ENCODE measurements around the gene ACSF3. TPM values are rescaled to one million over a fixed set of nuclear protein-coding genes. Genes with fewer than 3 reads are reported as not detected.

The ACSF3 gene
- total RNA-seq, 1 donor = 20.7 TPM

DNA sequence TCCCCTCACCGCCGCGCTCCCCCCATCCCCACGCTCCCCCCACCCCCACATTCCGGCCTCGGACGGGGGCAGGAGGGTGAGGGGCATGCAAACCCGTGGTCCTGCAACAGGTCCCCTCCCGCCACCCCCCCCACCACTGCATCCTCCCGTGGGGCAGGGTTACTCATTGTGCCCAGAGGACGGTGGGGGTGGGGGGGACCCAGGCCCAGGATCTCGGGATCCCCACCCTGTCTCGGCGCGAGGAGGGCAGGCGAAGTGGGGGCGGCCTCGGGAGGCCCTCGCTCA lies 98.2 kb downstream of the ACSF3 start:
- peak overlapping the region; percentile 57 for H3K4me3 ChIP-seq (ENCODE audit: low read depth, low read length)
- DNase-seq (ENCODE audit: low read depth) = no peak
- TF ChIP-seq, protein P1, sequence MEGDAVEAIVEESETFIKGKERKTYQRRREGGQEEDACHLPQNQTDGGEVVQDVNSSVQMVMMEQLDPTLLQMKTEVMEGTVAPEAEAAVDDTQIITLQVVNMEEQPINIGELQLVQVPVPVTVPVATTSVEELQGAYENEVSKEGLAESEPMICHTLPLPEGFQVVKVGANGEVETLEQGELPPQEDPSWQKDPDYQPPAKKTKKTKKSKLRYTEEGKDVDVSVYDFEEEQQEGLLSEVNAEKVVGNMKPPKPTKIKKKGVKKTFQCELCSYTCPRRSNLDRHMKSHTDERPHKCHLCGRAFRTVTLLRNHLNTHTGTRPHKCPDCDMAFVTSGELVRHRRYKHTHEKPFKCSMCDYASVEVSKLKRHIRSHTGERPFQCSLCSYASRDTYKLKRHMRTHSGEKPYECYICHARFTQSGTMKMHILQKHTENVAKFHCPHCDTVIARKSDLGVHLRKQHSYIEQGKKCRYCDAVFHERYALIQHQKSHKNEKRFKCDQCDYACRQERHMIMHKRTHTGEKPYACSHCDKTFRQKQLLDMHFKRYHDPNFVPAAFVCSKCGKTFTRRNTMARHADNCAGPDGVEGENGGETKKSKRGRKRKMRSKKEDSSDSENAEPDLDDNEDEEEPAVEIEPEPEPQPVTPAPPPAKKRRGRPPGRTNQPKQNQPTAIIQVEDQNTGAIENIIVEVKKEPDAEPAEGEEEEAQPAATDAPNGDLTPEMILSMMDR (IDR thresholded peaks at IDR 0.05; ENCODE audit: insufficient read depth, low read depth, low read length) = no peak

DNA sequence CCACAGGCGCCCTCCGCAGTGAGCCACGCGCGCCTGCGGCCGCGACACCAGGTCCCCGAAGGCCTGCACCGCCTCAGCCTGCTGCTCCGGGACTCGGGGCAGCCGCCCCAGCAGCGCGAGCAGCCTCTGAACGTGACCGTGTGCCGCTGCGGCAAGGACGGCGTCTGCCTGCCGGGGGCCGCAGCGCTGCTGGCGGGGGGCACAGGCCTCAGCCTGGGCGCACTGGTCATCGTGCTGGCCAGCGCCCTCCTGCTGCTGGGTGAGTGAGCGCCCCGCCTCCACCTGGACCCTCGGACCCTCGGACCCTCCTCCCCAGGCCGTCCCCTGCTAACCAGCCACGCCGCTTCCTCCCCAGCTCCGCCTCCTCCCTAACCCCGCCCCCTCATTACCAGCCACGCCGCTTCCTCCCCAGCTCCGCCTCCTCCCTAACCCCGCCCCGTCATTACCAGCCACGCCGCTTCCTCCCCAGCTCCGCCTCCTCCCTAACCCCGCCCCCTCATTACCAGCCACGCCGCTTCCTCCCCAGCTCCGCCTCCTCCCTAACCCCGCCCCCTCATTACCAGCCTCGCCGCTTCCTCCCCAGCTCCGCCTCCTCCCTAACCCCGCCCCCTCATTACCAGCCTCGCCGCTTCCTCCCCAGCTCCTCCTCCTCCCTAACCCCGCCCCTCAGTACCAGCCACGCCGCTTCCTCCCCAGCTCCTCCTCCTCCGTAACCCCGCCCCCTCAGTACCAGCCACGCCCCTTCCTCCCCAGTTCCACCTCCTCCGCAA lies 98.7 kb downstream of the ACSF3 start:
- DNase-seq (ENCODE audit: low read depth) = peak; percentile 97
- H3K4me3 ChIP-seq (ENCODE audit: low read depth, low read length) = peak overlapping the region; percentile 57

DNA sequence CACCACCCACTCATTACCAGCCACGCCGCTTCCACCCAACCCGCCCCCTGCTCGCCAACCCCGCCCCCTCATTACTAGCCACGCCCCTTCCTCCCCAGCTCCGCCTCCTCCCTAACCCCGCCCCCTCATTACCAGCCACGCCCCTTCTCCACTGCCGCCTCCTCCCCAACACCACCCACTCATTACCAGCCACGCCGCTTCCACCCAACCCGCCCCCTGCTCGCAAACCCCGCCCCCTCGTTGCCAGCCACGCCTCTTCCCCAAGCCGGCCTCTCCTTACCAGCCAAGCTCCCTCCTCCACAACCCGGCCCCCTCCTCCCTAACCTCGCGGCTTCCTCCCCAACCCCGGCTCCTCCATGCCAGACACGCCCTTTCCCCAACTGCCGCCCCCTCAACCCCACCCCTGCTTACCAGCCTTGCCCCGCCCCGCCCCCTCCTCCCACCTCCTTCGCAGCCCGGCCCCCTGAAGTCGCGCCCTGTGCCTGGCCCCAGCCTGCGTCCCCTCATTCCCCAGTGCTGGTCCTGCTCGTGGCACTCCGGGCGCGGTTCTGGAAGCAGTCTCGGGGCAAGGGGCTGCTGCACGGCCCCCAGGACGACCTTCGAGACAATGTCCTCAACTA lies 99.4 kb downstream of the ACSF3 start:
- TF ChIP-seq, protein P1 (IDR thresholded peaks at IDR 0.05; ENCODE audit: insufficient read depth, low read depth, low read length) = no peak
- peak overlapping the region; percentile 34 for H3K4me3 ChIP-seq (ENCODE audit: low read depth, low read length)
- no peak for DNase-seq (ENCODE audit: low read depth)

DNA sequence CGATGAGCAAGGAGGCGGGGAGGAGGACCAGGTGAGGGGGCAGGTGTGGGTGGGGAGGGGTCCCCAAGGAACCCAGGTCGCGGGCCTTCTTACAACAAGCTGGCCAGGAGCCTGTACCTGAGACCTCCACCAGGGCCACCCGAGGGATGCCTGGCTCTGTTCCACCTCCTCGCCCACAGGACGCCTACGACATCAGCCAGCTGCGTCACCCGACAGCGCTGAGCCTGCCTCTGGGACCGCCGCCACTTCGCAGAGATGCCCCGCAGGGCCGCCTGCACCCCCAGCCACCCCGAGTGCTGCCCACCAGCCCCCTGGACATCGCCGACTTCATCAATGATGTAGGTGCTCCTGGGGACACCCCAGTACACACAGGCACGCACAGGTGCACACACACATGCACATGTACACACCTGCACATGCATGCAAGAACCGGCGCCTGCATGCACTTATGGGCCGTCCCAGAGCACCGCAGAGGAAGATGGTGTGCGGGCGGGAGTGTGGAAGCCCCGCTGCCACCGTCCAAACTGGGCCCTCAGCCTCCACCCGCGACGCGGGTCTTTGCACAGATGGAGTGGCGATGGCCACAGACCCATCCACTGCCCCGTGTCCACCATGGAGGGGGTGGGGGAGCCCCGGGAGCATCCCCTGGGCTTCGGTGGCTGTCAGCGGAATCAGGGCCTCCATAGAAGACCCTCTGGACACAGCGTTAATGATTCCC lies 100.1 kb downstream of the ACSF3 start:
- H3K4me3 ChIP-seq (ENCODE audit: low read depth, low read length) = peak overlapping the region; percentile 34
- no peak for DNase-seq (ENCODE audit: low read depth)
- TF ChIP-seq, protein P1 (IDR thresholded peaks at IDR 0.05; ENCODE audit: insufficient read depth, low read depth, low read length) = no peak

DNA sequence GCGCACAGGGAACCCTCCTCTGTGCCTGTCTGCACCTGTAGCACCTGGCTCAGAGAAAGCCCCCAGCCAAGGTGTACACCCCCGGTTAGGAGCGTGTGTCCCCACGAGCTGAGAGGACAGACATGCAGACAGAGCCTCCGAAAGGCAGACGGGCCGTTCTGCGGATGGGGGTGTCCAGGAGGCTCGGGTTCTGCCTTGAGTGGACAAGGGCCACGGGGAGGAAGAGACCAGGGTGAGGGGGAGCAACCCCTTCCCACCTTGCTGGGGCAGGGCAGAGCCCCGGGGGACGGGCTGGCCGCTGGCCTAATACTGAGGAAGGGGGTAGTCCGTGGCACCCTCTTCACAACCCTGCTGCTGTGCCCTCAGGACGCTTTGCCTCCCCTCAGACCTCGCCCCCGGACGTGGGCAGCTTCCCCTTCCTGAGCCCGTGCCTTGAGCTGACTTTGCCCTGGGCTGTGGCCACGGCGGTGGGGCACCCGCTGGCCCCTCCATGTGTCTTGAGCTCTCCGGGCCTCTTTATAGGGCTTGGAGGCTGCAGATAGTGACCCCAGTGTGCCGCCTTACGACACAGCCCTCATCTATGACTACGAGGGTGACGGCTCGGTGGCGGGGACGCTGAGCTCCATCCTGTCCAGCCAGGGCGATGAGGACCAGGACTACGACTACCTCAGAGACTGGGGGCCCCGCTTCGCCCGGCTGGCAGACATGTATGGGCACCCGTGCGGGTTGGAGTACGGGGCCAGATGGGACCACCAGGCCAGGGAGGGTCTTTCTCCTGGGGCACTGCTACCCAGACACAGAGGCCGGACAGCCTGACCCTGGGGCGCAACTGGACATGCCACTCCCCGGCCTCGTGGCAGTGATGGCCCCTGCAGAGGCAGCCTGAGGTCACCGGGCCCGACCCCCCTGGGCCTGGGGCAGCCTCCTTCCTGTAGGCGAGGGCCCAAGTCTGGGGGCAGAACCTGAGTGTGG lies 101.0 kb downstream of the ACSF3 start:
- TF ChIP-seq, protein P1 (IDR thresholded peaks at IDR 0.05; ENCODE audit: insufficient read depth, low read depth, low read length) = no peak
- no peak overlapping the region for H3K4me3 ChIP-seq (ENCODE audit: low read depth, low read length)
- no peak for DNase-seq (ENCODE audit: low read depth)

DNA sequence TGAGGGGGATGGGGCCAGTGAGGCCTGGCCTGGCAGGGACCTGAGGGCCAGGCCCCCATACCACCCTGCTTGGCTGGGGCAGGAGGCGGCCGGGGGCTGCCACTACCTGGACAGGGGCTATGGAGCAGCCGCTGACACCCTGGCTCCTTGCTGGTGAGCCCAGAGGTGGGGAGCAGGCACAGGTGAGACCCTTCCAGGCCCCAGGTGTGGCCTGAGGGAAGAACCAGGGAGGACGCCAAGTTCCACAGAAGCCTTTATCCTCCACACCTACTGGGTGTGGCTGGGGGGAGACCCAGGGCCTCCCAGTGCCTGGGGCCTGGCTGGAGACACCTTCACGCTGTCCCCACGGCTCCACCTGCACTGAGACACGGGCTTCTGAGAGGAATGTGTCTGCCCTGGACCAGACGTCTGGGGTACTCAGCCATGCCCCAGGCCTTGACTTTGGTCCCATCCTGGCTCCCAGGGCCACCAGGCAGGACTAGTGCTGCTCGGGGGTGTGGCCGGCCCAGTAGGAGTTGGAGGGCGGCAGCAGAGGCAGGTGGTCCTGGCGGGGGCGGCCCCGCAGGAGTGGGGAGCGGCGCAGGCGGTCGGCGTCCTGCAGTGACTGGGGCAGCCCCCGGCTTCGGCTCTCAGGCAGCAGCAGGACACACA lies 102.0 kb downstream of the ACSF3 start:
- DNase-seq (ENCODE audit: low read depth) = no peak
- no peak overlapping the region for H3K4me3 ChIP-seq (ENCODE audit: low read depth, low read length)
- TF ChIP-seq, protein P1 (IDR thresholded peaks at IDR 0.05; ENCODE audit: insufficient read depth, low read depth, low read length) = no peak

Measured in fibroblast of villous mesenchyme (primary cell).